ENCODE data around the gene MANF.

The MANF gene

GRCh38 chr3:51343918-51344687 is 41.0 kb upstream of the MANF start:
- no peak for TF ChIP-seq CTCF (IDR thresholded peaks at IDR 0.05; ENCODE audit: low read depth, low read length)
- H3K4me3 ChIP-seq (ENCODE audit: low read depth, low read length) = no peak overlapping the region

GRCh38 chr3:51350751-51351150 is 34.3 kb upstream of the MANF start:
- H3K4me3 ChIP-seq (ENCODE audit: low read depth, low read length) = no peak overlapping the region
- no peak for TF ChIP-seq CTCF (IDR thresholded peaks at IDR 0.05; ENCODE audit: low read depth, low read length)

GRCh38 chr3:51353131-51353530 is 32.0 kb upstream of the MANF start:
- TF ChIP-seq CTCF (IDR thresholded peaks at IDR 0.05; ENCODE audit: low read depth, low read length) = no peak
- H3K4me3 ChIP-seq (ENCODE audit: low read depth, low read length) = no peak overlapping the region

GRCh38 chr3:51353691-51354090 is 31.4 kb upstream of the MANF start:
- no peak overlapping the region for H3K4me3 ChIP-seq (ENCODE audit: low read depth, low read length)
- TF ChIP-seq CTCF (IDR thresholded peaks at IDR 0.05; ENCODE audit: low read depth, low read length) = no peak

- no peak overlapping the region for H3K4me3 ChIP-seq (ENCODE audit: low read depth, low read length)
- no peak for TF ChIP-seq CTCF (IDR thresholded peaks at IDR 0.05; ENCODE audit: low read depth, low read length)
These were observed 30.9 kb upstream of the MANF start for GRCh38 chr3:51354172-51354571.

GRCh38 chr3:51354731-51355615 is 30.1 kb upstream of the MANF start:
- TF ChIP-seq CTCF (IDR thresholded peaks at IDR 0.05; ENCODE audit: low read depth, low read length) = no peak
- H3K4me3 ChIP-seq (ENCODE audit: low read depth, low read length) = no peak overlapping the region
